Measurements from ENCODE around the gene PNPO.
"Not testable (repeated sequence)": the region's sequence is repeated elsewhere in the genome, so short reads cannot be mapped to it uniquely, and the experiment has no call there.

Gene PNPO

DNA sequence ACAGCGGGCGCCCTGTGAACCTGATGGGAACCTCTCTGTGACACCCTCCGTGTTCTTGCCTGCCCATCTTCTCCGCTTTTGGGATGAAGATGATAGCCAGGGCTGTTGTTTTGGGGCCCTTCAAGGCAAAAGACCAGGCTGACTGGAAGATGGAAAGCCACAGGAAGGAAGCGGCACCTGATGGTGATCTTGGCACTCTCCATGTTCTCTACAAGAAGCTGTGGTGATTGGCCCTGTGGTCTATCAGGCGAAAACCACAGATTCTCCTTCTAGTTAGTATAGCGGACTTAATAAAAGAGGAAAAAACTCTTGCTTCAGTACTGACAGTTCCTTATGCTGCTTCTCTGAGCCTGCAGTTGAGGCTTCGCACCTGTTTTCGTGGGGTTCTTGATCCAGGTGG, 40.1 kb downstream of the PNPO start:
- no peak overlapping the region for H3K4me3 ChIP-seq (replicated peaks; ENCODE audit: low read depth, low read length)
- DNase-seq (ENCODE audit: extremely low read depth, low read depth): no peak
- TF ChIP-seq, protein P1, sequence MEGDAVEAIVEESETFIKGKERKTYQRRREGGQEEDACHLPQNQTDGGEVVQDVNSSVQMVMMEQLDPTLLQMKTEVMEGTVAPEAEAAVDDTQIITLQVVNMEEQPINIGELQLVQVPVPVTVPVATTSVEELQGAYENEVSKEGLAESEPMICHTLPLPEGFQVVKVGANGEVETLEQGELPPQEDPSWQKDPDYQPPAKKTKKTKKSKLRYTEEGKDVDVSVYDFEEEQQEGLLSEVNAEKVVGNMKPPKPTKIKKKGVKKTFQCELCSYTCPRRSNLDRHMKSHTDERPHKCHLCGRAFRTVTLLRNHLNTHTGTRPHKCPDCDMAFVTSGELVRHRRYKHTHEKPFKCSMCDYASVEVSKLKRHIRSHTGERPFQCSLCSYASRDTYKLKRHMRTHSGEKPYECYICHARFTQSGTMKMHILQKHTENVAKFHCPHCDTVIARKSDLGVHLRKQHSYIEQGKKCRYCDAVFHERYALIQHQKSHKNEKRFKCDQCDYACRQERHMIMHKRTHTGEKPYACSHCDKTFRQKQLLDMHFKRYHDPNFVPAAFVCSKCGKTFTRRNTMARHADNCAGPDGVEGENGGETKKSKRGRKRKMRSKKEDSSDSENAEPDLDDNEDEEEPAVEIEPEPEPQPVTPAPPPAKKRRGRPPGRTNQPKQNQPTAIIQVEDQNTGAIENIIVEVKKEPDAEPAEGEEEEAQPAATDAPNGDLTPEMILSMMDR (IDR thresholded peaks at IDR 0.05; ENCODE audit: low read depth, low read length, missing control alignments): no peak

DNA sequence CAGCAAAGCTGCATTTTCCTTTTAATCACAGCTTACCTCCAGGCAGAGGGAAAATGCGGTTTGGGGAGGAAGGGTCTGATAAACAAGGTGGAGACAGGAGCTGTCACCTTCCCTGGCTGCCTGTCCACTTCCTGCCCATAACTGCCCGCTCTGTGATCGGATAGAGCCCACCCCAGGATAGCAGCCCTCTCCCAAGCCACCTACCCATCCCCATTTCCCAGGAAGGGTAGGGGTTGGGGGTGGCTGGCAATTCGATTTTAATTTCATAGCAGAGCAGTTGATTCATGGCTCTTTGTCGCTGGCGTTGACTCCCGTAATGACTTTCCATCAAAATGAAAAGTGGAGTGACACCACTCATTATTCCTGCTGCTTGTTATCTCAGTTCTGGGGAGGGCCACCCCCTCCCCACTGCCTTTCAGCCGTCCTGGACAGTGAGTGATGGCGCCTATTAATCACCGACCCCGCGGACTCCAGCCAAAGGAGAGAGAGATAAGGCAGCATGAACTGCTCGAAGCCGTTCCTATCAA, 40.8 kb downstream of the PNPO start:
- no peak for DNase-seq (ENCODE audit: extremely low read depth, low read depth)
- TF ChIP-seq, protein P1 (IDR thresholded peaks at IDR 0.05; ENCODE audit: low read depth, low read length, missing control alignments): no peak
- no peak overlapping the region for H3K4me3 ChIP-seq (replicated peaks; ENCODE audit: low read depth, low read length)

DNA sequence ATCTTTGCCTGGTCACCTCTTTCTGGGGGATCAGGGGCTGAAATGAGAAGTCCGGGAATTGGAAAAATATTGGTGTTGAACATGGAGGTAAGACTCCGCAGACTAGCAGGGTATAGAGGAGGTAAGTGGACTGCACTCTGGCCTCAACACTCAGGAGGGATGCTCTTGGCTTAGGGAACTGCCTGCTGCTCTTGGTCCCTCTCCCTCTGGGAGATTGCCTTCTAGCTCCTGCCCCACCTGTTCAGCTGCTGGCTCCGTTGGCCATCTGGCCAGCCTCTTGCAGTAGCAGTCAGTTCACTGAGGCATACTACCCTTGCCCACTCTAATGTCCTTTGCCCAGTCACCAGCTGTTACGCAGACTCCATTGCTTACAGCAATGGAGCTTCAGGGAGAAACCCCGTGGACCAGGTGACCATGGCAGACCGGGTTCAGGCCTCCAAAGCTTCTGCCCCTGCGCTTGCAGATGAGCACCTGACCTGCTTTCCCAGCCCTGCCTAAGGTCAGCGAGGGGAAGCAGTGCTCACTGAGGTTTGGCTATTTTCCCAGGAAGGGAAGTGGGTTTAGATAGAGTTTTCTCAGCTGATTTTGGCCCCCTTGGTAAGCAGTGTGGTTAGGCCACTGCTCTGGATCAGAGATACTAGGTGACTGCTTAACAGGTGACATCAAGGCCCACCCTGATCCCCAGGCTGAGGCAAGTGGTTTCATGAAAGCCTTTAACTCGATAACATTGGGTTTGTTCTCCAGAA, 41.4 kb downstream of the PNPO start:
- TF ChIP-seq, protein P1 (IDR thresholded peaks at IDR 0.05; ENCODE audit: low read depth, low read length, missing control alignments): no peak
- DNase-seq (ENCODE audit: extremely low read depth, low read depth): no peak

DNA sequence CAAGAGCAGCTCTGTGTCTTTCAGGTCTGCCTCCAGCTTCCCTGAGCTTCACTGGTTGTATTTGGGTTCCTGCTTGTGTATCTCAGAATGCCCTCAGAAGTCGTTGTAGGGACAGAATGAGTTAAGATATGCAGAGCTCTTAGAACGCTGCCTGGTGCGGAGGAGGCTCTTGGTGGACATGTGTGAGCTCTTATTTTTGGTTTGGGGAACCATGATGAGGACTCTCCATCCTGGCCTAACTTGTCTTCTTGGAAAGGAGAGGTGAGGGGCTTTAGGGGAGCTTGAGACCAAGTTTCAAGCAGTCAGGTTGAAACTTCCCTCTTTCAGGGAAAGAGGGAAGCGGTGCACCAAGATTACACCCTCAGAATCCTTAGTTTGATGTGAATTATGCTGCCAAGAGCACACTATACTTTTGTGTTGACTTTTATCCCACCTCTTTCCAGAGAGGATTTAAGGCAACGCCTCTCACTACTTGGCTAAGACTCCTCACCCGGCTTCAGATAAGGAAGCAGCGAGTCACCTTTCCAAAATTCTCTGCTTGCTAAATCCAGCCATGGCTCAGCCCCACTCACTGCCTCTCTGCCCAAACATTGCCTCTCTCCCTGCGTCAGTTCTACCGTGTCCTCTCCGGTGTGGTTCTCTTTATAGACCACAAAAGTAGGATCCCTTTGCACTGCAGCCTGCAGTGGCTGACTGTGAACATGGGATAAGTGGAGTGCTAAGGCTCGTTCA, 42.3 kb downstream of the PNPO start:
- TF ChIP-seq, protein P1 (IDR thresholded peaks at IDR 0.05; ENCODE audit: low read depth, low read length, missing control alignments): no peak
- no peak for DNase-seq (ENCODE audit: extremely low read depth, low read depth)
- H3K4me3 ChIP-seq (replicated peaks; ENCODE audit: low read depth, low read length): no peak overlapping the region

More for the DNA sequence above, 41.4 kb downstream of the PNPO start:
- no peak overlapping the region for H3K4me3 ChIP-seq (replicated peaks; ENCODE audit: low read depth, low read length)

DNA sequence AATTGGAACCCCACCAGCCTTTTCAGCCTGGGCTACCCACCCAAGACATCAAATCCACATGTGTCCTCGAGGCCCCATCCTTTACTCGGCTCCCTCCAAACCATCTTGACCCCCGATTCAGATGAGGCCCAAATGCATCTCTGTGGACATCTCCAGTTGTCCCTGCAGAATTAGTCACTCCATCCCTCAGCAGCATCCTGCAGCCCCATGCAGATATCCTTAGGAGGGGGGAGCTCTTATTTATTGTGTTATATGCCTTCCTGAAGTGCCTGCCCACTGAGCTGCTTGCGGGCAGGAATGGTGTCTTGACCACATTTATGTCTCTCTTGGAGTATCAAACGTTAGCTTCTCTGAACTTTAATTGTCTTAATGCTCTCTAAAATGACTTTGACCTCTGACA, 45.1 kb downstream of the PNPO start:
- H3K4me3 ChIP-seq (replicated peaks; ENCODE audit: low read depth, low read length): no peak overlapping the region
- TF ChIP-seq, protein P1 (IDR thresholded peaks at IDR 0.05; ENCODE audit: low read depth, low read length, missing control alignments): no peak
- DNase-seq (ENCODE audit: extremely low read depth, low read depth): no peak

DNA sequence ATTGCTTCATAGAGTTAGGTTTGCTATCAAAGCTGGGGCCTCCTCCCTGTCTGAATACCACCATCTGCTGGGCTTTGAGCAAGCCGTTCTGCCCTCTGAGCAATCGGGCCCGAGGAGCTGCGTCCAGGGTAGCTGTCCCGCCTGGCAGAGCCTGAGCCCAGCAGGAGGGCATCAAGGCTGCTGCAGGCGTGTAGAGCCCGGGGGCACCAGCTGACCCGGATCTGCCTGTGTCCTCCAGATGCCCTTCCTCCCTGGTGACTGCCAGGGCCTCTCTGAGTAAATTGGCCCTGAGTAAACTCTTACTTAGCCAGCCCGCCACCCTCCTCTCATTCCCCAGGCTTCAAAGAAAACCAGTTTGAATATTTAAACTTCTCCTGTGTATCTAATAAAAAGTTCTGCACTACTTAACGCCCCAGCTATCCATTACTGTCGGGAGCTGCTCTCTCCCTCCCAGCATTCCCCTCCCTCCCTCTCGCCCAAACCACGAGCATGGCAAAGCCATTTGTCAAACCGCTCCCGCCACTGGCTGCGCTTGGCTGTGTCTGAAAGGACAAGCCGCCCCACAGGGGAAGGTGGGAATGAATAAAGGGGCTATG, 46.0 kb downstream of the PNPO start:
- no peak for DNase-seq (ENCODE audit: extremely low read depth, low read depth)
- H3K4me3 ChIP-seq (replicated peaks; ENCODE audit: low read depth, low read length): no peak overlapping the region
- TF ChIP-seq, protein P1 (IDR thresholded peaks at IDR 0.05; ENCODE audit: low read depth, low read length, missing control alignments): no peak

DNA sequence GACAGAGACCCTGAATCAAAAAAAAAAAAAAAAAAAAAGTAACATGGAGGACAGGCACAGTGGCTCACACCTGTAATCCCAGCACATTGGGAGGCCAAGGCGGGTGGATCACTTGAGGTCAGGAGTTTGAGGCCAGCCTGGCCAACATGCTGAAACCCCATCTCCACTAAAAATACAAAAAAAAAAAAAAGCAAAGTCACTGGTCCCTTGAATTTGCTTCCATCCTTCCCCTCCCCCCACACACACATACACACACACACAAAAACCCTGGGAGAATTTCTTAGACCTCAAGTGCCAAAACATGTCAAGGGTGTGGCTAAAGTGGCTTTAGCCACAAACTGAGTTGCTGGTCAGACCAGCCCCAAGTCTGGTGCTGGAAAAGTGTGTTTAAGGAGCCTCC, 47.1 kb downstream of the PNPO start:
- H3K4me3 ChIP-seq (replicated peaks; ENCODE audit: low read depth, low read length); DNase-seq (ENCODE audit: extremely low read depth, low read depth): not testable (repeated sequence)
